ENCODE results near the gene GNGT2.

Gene GNGT2

GRCh38 chr17:49210158-49211029 lies at the start of gene GNGT2, which contains the start of gene ABI3:
Gene GNGT2, minus strand, starts transcription at chr17:49210574. Its CDS starts 3,152 bp downstream, at chr17:49207422.
Gene ABI3, plus strand, starts transcription at chr17:49210707. Its CDS starts 18 bp downstream, at chr17:49210725.
- DNase-seq (ENCODE audit: low read depth in 3 of 3): no peak

- no peak for DNase-seq (ENCODE audit: low read depth in 3 of 3)
Observed at GRCh38 chr17:49259663-49260010, 49.3 kb upstream of the GNGT2 start.

- DNase-seq (ENCODE audit: low read depth in 3 of 3): no peak
Observed at GRCh38 chr17:49258394-49258793, 48.0 kb upstream of the GNGT2 start.

- no peak for DNase-seq (ENCODE audit: low read depth in 3 of 3)
Observed at GRCh38 chr17:49255125-49255524, 44.8 kb upstream of the GNGT2 start.

- DNase-seq (ENCODE audit: low read depth in 3 of 3): no peak
Observed at GRCh38 chr17:49254066-49254465, 43.7 kb upstream of the GNGT2 start.

GRCh38 chr17:49252148-49252695 lies 41.8 kb upstream of the GNGT2 start:
- no peak for DNase-seq (ENCODE audit: low read depth in 3 of 3)

- no peak for DNase-seq (ENCODE audit: low read depth in 3 of 3)
Observed at GRCh38 chr17:49249890-49250522, 39.6 kb upstream of the GNGT2 start.

- DNase-seq (ENCODE audit: low read depth in 3 of 3): no peak
Observed at GRCh38 chr17:49249292-49249794, 39.0 kb upstream of the GNGT2 start.

GRCh38 chr17:49247944-49248343 lies 37.6 kb upstream of the GNGT2 start:
- no peak for DNase-seq (ENCODE audit: low read depth in 3 of 3)

- DNase-seq (ENCODE audit: low read depth in 3 of 3): no peak
Observed at GRCh38 chr17:49244839-49245238, 34.5 kb upstream of the GNGT2 start.

- DNase-seq (ENCODE audit: low read depth in 3 of 3): no peak
Observed at GRCh38 chr17:49242813-49243212, 32.4 kb upstream of the GNGT2 start.

- DNase-seq (ENCODE audit: low read depth in 3 of 3): no peak
Observed at GRCh38 chr17:49241692-49242397, 31.5 kb upstream of the GNGT2 start.

GRCh38 chr17:49241040-49241439 lies 30.7 kb upstream of the GNGT2 start:
- DNase-seq (ENCODE audit: low read depth in 3 of 3): no peak

GRCh38 chr17:49240619-49241018 lies 30.2 kb upstream of the GNGT2 start:
- DNase-seq (ENCODE audit: low read depth in 3 of 3): no peak

GRCh38 chr17:49239963-49240362 lies 29.6 kb upstream of the GNGT2 start:
- DNase-seq (ENCODE audit: low read depth in 3 of 3): no peak

GRCh38 chr17:49235896-49236295 lies 25.5 kb upstream of the GNGT2 start:
- DNase-seq (ENCODE audit: low read depth in 3 of 3): no peak

GRCh38 chr17:49234509-49235080 lies 24.2 kb upstream of the GNGT2 start:
- DNase-seq (ENCODE audit: low read depth in 3 of 3): no peak

- DNase-seq (ENCODE audit: low read depth in 3 of 3): no peak
Observed at GRCh38 chr17:49231563-49231894, 21.2 kb upstream of the GNGT2 start.

GRCh38 chr17:49230636-49231562 lies 20.5 kb upstream of the GNGT2 start, which contains the start of gene PHOSPHO1:
Gene PHOSPHO1, minus strand, starts transcription at chr17:49230787. Its CDS starts 4,096 bp downstream, at chr17:49226691.
- DNase-seq (ENCODE audit: low read depth in 3 of 3): peak; percentile 69 to 73 (median 72)

GRCh38 chr17:49229805-49230600 lies 19.6 kb upstream of the GNGT2 start:
- DNase-seq (ENCODE audit: low read depth in 3 of 3): no peak
